Naive B cell (primary cell): ENCODE data around the gene KDM2B. TPM values are rescaled to one million over a fixed set of nuclear protein-coding genes. Genes with fewer than 3 reads are reported as not detected.
A peak's percentile ranks its signal among the peaks of the same experiment; 100 is the strongest.

Experiments used
- ATAC-seq, 2 donors: fragments of 150-1000 bp; cut with Tn5 transposase; 2 replicates each; pipeline ENCODE4 v1.10.0; 2021; ENCODE audit warnings: low read depth in 2 of 2, mild to moderate bottlenecking in 2 of 2, moderate library complexity in 2 of 2
- DNase-seq: peaks from one replicate; pipeline ENCODE4 v3.0.0; 2022
- H3K27ac Mint-ChIP-seq, 6 donors: one replicate each; pipeline ENCODE4 v1.8.0; 2020 to 2022; ENCODE audit warnings: mild to moderate bottlenecking in 6 of 6, mixed read lengths in 6 of 6, moderate library complexity in 5 of 6, inconsistent platforms in 2 of 6
- H3K27me3 Mint-ChIP-seq, 3 donors: one replicate each; pipeline ENCODE4 v1.8.0; 2021 to 2022; ENCODE audit warnings: mixed read lengths in 3 of 3, mild to moderate bottlenecking in 1 of 3
- H3K36me3 Mint-ChIP-seq, 2 donors: one replicate each; pipeline ENCODE4 v1.8.0; 2020 to 2022; ENCODE audit warnings: mixed read lengths in 2 of 2, inconsistent platforms in 1 of 2, mild to moderate bottlenecking in 1 of 2
- H3K4me1 Mint-ChIP-seq, 3 donors: one replicate each; pipeline ENCODE4 v1.8.0; 2020 to 2022; ENCODE audit warnings: mixed read lengths in 3 of 3, inconsistent platforms in 1 of 3, mild to moderate bottlenecking in 1 of 3, moderate library complexity in 1 of 3
- H3K4me3 Mint-ChIP-seq, 8 donors: one replicate each; pipeline ENCODE4 v1.8.0; 2020 to 2022; ENCODE audit warnings: mild to moderate bottlenecking in 8 of 8, mixed read lengths in 8 of 8, moderate library complexity in 8 of 8, inconsistent platforms in 2 of 8
- H3K9me3 Mint-ChIP-seq, 7 donors: one replicate each; pipeline ENCODE4 v1.8.0; 2020 to 2022; ENCODE audit warnings: mixed read lengths in 7 of 7, mild to moderate bottlenecking in 5 of 7, inconsistent platforms in 2 of 7, moderate library complexity in 1 of 7
- polyA plus RNA-seq, 6 donors: library from polyadenylated mRNA; unstranded; fragments of 300-500 nt; fragmentation: Illumina TruSeq; gene quantifications; one replicate each; pipeline ENCODE4 v1.2.3, GENCODE V29; 2021; ENCODE audit warnings: low read depth in 6 of 6

KDM2B gene
- polyA plus RNA-seq, 6 donors from 2014 or later, result 25.5 to 46.5 (median 31.0) TPM

DNA sequence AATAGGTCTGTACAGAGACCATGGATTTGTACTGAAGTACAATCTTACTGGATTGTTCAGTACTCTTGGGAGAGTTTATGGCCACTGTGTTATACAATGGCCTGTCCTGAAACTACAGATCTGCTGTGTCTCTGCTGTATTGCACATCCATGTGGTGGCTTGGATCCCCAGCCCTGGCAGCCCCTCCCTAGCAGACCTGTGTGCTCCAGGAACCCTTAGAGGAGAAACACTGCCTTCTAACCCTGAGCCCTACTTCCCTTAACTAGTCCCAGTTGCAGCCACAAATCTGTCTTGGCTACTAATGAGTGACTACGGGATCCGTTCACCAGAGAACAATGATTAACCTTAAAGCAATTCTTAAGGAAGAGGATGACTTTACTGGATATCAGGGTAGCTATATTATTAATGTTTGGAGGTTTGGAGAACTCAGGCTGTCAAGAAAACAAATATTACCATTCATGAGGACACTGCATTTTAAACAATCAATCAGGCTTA lies 153.2 kb downstream of the KDM2B start:
- Mint-ChIP-seq H3K27me3 (no peaks in the 10 kb centered on the region), H3K36me3 (peaks cover 21 to 27% of the 10 kb centered on the region in 2 donors), H3K9me3 (peaks cover 0 to 9% (median 0%) of the 10 kb centered on the region in 7 donors), H3K27ac (peak overlapping the region in 1 of 6 donors; percentile 20), H3K4me3 (no peak overlapping the region), H3K4me1 (peaks cover 1 to 18% (median 4%) of the 10 kb centered on the region in 3 donors)
- DNase-seq, result no peak
- ATAC-seq, result no peak

DNA sequence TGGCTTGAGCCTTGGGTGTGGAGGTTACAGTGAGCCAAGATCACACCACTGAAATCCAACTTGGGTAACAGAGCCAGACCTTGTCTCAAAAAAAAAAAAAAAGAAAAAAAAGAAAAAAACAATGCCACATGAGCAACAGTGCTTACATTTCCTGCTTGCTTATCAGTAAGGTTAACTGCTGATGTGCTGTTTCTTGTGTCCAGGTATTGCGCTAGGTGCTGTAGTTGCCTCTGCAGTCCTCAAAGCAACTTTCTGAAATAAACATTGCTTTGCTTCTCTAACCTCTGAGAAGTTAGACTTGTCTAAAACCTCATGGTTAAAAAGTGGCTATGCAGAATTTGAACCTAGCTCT lies 156.2 kb downstream of the KDM2B start:
- Mint-ChIP-seq H3K27ac (peak overlapping the region in 2 of 6 donors; percentile 10 to 75), H3K27me3 (no peaks in the 10 kb centered on the region)

DNA sequence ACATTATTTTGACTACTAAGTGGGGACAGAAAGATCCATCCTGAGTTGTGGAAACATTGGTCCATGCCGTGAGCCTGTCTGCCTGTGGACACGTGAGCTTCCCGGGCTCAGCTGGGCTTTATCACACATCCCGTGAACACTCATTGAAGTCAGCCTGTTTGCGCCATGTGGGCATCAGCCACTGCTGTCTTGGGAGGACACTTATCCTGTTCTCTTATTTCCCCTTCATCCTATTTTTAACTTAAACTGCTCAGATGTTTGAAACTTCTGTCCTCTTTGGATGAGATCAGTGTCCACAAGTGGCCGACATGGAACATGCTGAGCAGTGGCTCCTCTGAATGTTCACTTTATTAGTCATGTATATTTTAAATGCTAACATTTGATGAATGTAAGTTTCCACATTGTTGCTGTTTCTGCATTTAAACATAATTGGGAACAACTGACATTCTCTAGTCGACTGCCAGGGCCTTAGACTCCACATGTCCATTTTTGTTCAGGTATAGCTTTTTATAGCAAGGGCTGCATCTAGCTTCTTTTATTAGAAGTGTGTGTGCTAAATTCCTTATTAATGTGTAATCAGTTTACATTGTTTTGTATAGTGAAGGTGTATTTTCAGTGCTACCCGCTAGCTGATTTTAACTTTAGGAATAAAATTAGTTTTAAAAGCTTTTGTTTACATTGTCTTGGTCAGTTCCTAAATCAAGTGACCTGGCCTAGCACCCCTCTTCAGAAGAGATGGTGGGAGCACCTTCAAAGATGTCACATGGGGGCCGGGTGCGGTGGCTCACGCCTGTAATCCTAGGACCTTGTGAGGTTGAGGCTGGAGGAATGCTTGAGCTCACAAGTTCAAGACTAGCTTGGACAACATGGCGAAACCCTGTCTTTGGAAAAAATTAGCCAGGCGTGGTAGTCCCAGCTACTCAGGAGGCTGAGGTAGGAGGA lies 156.9 kb downstream of the KDM2B start:
- H3K36me3 Mint-ChIP-seq, result peaks cover 30 to 39% of the 10 kb centered on the region in 2 donors
- H3K27me3 Mint-ChIP-seq, result no peaks in the 10 kb centered on the region
- peak overlapping the region in 2 of 6 donors; percentile 10 to 49 for H3K27ac Mint-ChIP-seq
- H3K9me3 Mint-ChIP-seq, result peaks cover 0 to 9% (median 0%) of the 10 kb centered on the region in 7 donors
- DNase-seq (no peak), ATAC-seq (no peak)
- peak overlapping the region in 3 of 8 donors; percentile 3 to 41 (median 25) for H3K4me3 Mint-ChIP-seq
- peaks cover 8 to 18% (median 11%) of the 10 kb centered on the region in 3 donors for H3K4me1 Mint-ChIP-seq

More for the DNA sequence above, 156.2 kb downstream of the KDM2B start:
- Mint-ChIP-seq H3K9me3 (peaks cover 0 to 9% (median 0%) of the 10 kb centered on the region in 7 donors), H3K36me3 (peaks cover 37 to 46% of the 10 kb centered on the region in 2 donors), H3K4me3 (peak overlapping the region in 2 of 8 donors; percentile 20 to 81), H3K4me1 (peaks cover 8 to 18% (median 11%) of the 10 kb centered on the region in 3 donors)
- DNase-seq (no peak), ATAC-seq (no peak)

DNA sequence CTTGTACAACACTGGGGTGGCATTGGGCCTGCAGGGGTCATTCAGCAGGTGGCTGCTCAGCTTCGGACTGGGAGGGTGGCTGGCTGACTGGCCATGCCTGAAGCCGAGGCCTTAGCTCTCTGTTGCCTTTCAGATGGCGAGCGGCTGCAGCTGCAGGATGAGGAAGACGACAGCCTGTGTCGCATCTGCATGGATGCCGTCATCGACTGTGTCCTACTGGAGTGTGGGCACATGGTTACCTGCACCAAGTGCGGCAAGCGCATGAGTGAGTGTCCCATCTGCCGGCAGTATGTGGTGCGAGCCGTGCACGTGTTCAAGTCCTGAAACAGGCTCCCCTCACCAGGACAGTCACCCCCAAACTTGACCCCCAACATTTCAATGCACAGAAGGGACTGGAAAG lies 157.6 kb downstream of the KDM2B start:
- Mint-ChIP-seq H3K9me3 (peaks cover 0 to 9% (median 0%) of the 10 kb centered on the region in 7 donors), H3K4me3 (peak overlapping the region in 1 of 8 donors; percentile 41), H3K4me1 (peaks cover 8 to 18% (median 11%) of the 10 kb centered on the region in 3 donors), H3K27me3 (no peaks in the 10 kb centered on the region), H3K27ac (peak overlapping the region in 2 of 6 donors; percentile 1 to 73), H3K36me3 (peaks cover 29 to 34% of the 10 kb centered on the region in 2 donors)
- DNase-seq (no peak), ATAC-seq (no peak)

DNA sequence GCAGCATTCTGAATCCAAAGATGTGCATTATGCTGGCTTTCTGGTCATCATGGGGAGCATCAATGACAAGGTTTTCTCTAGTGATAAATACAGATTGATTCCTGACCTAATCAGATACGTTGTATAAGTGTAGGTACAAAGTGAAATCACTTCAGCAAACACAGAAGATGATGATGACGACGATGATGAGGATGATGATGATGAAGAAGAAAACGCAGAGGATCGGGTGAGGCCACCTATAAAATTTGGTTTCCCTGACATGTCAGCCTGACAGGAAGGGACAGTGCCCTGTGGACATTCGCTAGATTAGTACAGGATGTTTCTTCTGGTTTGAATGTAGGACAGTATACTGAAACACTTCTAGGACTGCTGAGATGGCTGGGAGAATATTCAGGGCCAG lies 160.7 kb downstream of the KDM2B start:
- DNase-seq (no peak), ATAC-seq (no peak)
- H3K4me3 Mint-ChIP-seq, result no peak overlapping the region
- no peaks in the 10 kb centered on the region for H3K27me3 Mint-ChIP-seq
- peaks cover 0 to 8% (median 0%) of the 10 kb centered on the region in 7 donors for H3K9me3 Mint-ChIP-seq
- peak overlapping the region in 1 of 6 donors; percentile 25 for H3K27ac Mint-ChIP-seq
- H3K36me3 Mint-ChIP-seq, result peaks cover 29 to 40% of the 10 kb centered on the region in 2 donors
- H3K4me1 Mint-ChIP-seq, result peaks cover 8 to 11% (median 10%) of the 10 kb centered on the region in 3 donors

DNA sequence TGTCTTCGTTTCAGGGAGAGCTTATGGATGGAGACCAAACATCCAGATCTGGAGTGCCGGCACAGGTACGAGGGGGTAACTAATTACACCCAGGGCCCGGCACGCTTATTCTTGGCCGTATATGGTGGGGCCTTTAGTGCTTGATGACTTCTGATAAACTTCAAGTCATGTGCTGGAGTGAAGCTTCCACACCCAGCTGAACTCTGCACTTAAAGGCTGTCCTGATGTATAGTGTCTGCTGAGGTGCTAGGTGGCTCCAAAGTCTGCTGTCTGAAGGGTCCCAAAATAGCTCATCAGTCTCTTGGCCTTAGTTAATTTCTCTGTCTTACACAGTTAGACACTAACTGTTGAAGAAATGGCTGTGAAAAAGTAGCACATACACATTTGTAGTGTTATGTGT lies 163.0 kb downstream of the KDM2B start:
- H3K9me3 Mint-ChIP-seq, result no peaks in the 10 kb centered on the region
- DNase-seq (no peak), ATAC-seq (no peak)
- peaks cover 5 to 11% (median 8%) of the 10 kb centered on the region in 3 donors for H3K4me1 Mint-ChIP-seq
- H3K4me3 Mint-ChIP-seq, result no peak overlapping the region
- H3K36me3 Mint-ChIP-seq, result peaks cover 19 to 27% of the 10 kb centered on the region in 2 donors
- no peaks in the 10 kb centered on the region for H3K27me3 Mint-ChIP-seq
- H3K27ac Mint-ChIP-seq, result peak overlapping the region in 2 of 6 donors; percentile 47 to 69

DNA sequence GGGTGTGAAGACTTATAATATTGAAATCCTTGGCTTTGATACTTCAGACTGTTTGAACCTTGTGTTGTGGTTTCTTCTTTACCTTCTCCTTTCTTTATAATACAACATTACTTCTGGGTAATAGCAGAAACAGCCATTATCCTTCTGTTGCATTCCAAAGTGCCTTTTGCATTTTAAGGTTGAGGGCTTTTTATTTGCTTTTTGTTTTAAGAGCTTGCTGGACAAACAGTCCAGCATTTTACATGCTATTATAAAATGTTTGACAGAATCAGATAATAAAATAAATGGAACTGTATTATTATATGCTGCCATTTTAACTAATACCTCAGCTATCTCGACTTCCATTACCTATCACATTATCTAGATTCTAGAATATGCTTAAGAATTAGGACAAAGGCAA lies 166.9 kb downstream of the KDM2B start:
- Mint-ChIP-seq H3K27me3 (no peaks in the 10 kb centered on the region), H3K36me3 (peaks cover 0 to 6% of the 10 kb centered on the region in 2 donors), H3K4me3 (no peak overlapping the region), H3K9me3 (no peaks in the 10 kb centered on the region), H3K27ac (no peak overlapping the region), H3K4me1 (peaks cover 0 to 7% (median 0%) of the 10 kb centered on the region in 3 donors)
- DNase-seq (no peak), ATAC-seq (no peak)

DNA sequence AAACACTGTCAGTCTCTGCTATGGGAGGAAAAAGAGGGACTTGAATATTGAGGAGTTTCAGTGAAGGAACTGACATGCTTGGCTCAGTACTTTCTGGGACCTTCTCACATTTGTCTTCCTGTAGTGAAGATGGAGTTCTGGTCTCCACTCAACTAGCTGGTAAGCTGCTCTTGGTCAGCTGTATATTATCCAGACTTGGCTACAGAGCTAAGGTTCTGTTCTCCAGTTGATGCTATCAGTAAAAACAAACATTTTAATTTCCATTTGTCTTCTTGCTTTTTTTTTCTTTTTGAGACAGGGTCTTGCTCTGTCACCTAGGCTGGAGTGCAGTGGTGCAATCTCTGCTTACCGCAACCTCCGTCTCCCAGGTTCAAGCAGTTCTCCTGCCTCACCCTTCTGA lies 175.6 kb downstream of the KDM2B start:
- Mint-ChIP-seq H3K36me3 (peaks cover 0 to 8% of the 10 kb centered on the region in 2 donors), H3K4me1 (peaks cover 23 to 37% (median 34%) of the 10 kb centered on the region in 3 donors), H3K27ac (peak overlapping the region in 1 of 6 donors; percentile 79), H3K4me3 (no peak overlapping the region), H3K9me3 (no peaks in the 10 kb centered on the region), H3K27me3 (no peaks in the 10 kb centered on the region)
- ATAC-seq (no peak), DNase-seq (no peak)

DNA sequence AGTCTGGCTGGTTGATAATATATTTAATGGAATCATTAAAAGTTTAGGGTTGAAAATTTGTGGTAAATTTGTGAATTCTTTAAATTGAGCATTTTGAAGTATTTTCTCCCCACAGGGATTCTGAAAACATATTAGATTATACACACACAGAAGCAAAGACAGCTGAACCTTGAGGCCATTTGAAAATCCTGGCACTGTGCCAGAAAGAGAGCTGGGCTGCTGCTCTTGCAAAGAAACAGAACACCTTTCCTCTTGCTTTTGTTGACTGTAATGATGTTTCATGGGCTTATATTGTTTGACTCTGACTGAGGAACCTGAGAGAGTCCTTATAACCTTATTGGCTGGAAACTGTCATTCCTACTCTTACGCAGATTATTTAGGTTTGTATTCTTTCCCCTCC lies 176.1 kb downstream of the KDM2B start:
- Mint-ChIP-seq H3K27me3 (no peaks in the 10 kb centered on the region), H3K9me3 (no peaks in the 10 kb centered on the region), H3K36me3 (peaks cover 0 to 8% of the 10 kb centered on the region in 2 donors), H3K4me1 (peaks cover 23 to 37% (median 36%) of the 10 kb centered on the region in 3 donors), H3K4me3 (peak overlapping the region in 1 of 8 donors; percentile 40), H3K27ac (peak overlapping the region in 2 of 6 donors; percentile 2 to 79)
- DNase-seq (no peak), ATAC-seq (no peak)

DNA sequence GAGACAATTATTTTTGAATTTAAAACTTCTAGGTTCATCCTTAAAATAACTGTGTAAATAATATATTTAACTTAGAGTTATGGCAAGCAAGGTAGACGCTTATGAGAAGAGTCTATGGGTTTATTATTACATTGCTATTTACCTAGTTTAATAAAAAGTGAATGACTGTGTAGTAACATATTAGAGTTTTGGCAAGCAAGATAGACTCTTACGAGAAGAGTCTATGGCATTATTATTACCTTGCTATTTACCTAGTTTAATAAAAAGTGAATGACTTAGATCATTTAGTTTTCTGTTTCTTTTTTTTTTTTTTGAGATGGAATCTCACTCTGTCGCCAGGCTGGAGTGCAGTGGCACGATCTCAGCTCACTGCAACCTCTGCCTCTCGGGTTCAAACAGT lies 177.1 kb downstream of the KDM2B start:
- H3K27ac Mint-ChIP-seq, result peak overlapping the region in 1 of 6 donors; percentile 19
- DNase-seq (no peak), ATAC-seq (no peak)
- H3K4me1 Mint-ChIP-seq, result peaks cover 24 to 46% (median 37%) of the 10 kb centered on the region in 3 donors
- peak overlapping the region in 1 of 8 donors; percentile 30 for H3K4me3 Mint-ChIP-seq
- H3K9me3 Mint-ChIP-seq, result no peaks in the 10 kb centered on the region
- H3K36me3 Mint-ChIP-seq, result peaks cover 0 to 8% of the 10 kb centered on the region in 2 donors
- no peaks in the 10 kb centered on the region for H3K27me3 Mint-ChIP-seq

DNA sequence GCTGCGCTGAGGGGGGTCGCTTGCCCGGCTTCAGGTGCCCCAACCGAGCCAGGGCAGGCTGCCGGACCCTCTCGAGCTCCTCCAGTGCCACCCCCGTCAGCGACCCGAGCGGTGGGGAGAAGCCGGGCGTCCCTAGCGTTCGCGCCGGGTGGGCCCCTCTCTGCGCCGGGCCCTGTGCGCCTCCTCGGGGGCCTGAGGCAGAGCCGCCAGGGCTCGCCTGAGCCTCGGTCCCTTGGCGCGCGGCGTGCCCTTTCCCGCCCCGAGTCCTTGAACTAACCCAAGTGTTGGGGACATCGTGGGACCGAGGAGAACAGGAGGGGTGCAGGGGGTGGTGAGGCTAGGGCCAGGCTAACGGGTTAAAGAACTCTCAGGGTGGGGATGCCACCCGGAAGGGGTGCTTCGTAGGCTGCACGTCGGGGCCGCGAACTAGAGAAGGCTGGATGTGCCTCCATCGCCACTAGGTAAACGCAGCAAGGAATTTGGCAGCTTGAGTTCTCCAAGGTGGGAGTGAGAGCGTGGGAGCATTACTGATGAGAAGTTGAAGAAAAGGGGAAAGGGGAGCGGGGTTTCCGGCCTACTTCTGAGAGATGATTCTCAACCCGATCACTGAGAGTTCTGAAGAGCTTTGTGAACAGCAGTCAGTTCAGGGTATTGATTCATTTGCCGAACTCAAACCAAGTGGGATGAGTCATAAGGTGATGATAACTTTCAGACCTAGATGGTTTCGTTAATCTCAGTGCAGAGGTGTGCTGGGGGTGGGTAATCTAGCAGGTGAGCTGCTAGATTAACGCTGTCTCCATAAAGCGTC lies 180.3 kb downstream of the KDM2B start:
- no peaks in the 10 kb centered on the region for H3K36me3 Mint-ChIP-seq
- ATAC-seq (peak; percentile 38 to 40), DNase-seq (no peak)
- H3K9me3 Mint-ChIP-seq, result no peaks in the 10 kb centered on the region
- peaks cover 18 to 45% (median 27%) of the 10 kb centered on the region in 3 donors for H3K4me1 Mint-ChIP-seq
- peak overlapping the region; percentile 81 to 100 (median 99) for H3K4me3 Mint-ChIP-seq
- H3K27ac Mint-ChIP-seq, result peak overlapping the region; percentile 80 to 99 (median 97)
- H3K27me3 Mint-ChIP-seq, result no peaks in the 10 kb centered on the region

DNA sequence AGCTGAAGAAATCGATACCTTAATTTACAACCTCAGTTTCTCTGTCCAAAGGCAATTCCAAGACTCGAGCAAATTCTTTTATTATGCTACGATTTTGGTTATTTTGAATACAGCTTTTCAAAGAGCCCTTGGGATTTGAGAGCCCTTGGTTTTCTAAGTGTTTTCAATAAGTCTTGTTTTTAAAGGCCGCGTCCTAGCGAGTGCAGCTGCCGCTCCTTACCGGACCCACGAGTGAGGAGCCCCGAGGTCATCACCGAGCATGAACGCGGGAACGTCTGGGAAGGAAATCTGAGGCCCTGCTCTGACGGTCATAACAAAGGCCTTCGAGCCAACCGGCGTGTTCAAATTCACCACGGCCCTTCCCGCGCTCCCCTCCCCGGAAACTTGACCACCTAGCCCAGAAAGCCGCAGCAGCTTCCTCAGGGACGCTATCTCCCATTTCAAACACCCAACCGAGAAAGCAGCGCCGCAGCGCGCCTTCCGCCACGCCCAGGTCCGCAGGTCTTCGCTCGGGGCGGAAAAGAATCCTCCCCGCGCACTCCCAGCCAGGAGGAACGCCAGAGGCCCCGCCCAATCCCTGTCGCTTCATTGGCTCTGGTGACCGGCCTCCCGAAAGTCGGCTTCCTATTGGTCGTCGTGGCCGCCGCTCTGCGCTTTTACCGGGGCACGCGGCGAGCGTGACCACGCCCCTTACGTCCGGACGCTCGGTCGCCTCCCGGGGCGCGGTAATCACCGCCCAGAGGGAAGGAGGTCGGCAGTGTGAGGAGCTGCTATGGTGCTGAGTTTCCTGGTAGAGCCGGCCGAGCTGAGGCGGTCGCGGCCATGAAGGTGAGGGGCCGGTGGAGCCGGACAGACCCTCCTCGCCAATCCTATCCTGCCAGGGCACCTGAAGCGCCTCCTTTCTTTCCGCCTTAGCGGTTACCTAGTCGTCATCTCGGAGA lies 181.2 kb downstream of the KDM2B start, which contains the start of gene RNF34:
Gene RNF34, plus strand, starts transcription at position 728 of the 941 bp plus-strand sequence. Its CDS starts 95 bp downstream, at position 823.
- H3K4me1 Mint-ChIP-seq, result peaks cover 18 to 45% (median 23%) of the 10 kb centered on the region in 3 donors
- H3K9me3 Mint-ChIP-seq, result no peaks in the 10 kb centered on the region
- DNase-seq (peak; percentile 97), ATAC-seq (peak; percentile 90 to 91)
- H3K27ac Mint-ChIP-seq, result peak within 1 kb of the TSS; percentile 80 to 99 (median 97)
- H3K27me3 Mint-ChIP-seq, result no peaks in the 10 kb centered on the region
- peak within 1 kb of the TSS; percentile 81 to 100 (median 99) for H3K4me3 Mint-ChIP-seq
- H3K36me3 Mint-ChIP-seq, result no peaks in the 10 kb centered on the region
